Limb (tissue), 2 donors: ENCODE measurements around the gene CDADC1.

Experiments
- DNase-seq, 2 donors: peaks; one replicate each; pipeline ENCODE4 v3.0.0-alpha.2; 2016; ENCODE audit errors: extremely low spot score in 2 of 2

CDADC1 gene

DNA sequence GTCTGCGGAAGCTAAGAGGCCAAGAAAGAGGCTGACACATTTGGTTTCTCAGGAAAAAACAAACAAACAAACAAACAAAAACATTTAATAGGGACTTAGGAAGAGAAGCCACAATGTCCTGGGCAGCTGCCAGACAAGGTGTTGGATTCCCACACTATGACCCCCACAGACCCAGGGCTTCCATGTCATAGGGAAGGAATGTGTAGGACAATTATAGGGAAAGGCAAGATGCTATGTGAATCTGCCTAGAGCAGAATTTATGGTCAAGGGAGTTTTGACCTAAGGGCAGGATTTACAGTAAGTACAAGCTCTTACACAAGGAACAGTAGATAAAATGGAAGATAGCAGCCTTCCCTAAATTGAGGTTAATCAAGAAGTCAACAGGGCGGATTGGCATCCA is 9.1 kb upstream of the CDADC1 start:
- DNase-seq: no peak

GRCh38 chr13:49240017-49240416 is 7.7 kb upstream of the CDADC1 start:
- DNase-seq: no peak

DNA sequence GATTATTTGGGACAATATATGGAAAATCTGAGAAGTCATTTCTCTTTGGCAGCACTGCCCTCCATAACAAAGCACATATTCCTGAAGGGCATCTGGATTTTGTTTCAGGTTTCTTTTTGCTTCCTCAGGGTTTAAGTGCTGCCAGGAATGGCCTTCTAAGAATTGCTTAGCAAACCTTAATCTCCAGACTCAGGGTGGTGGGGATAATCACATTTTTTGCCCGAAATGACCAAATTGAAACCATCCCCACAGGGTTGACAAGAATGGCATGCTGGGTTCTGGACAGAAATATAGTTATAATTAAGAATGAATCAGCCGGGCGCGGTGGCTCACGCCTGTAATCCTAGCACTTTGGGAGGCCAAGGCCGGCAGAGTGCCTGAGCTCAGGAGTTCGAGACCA is 6.4 kb upstream of the CDADC1 start:
- DNase-seq: no peak

- DNase-seq: no peak
Observed at GRCh38 chr13:49245101-49245500, 2.6 kb upstream of the CDADC1 start.

DNA sequence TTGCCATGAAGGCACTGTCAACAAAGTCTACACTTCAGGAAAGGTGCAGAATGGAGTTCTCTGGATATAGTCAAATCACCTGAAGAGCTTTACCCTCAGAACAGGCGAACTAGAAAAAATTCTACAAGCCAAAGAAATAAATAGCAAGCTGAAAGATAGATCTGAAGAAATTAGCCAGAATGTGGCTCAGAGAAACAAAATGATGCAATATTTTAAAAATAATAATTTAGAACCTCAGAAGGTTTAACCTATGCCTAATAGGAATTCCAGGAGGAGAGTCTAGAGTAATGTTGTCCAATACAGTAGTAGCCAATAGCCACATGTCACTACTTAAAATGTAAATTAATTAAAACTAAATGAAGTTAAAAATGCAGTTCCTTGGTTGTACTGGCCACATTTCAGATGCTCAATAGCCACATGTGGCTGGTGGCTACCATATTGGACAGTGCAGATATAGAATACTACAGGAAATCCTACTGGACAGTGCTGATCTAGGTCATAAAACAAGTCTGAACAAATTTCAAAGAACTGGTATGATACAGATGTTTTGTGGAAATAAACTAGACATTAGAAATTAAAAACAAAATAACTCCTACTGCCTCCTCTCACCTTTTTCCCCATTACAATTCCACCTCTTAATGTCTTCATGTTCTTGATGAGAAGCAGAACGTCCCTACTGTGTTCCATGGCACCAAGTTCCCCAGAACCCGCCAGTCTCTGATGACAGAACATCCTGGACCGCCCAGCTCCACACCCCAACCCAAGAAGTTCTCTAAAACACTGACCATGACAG is 679 bp upstream of the CDADC1 start:
- no peak for DNase-seq

DNA sequence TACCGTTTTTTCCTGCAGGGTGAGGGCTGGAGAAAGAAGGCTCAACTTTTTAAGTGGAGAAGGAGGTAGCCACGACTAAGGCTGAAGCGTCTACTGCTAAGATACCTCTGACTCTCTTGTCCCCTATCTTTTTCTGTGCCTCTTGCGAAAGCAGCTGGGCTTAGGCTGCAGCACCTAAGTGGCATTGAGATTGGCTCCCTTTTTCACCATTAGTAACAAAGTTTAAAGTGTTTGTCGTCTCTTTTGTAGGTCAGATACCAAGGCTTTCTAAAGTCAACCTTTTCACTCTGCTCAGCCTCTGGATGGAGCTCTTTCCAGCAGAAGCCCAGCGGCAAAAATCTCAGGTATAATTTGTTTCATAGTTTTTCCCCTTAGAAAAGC is 887 bp downstream of the CDADC1 start:
- DNase-seq: no peak

DNA sequence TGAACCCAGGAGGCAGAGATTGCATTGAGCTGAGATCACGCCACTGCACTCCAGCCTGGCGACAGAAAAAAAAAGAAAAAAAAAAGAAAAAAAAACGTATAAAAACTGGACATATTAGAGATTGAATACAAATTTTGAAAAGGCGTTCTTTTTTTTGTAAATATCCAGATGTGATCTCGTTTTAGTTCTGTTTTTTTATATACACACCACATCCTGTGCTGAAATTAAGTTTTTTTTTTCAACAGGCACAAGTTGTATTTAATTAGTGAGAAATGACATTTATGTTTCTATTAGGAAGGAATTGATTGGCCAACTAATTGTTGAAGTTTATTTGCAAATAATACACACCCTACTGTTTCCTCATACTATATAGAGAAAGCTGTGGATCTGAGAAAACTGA is 3.6 kb downstream of the CDADC1 start:
- no peak for DNase-seq

DNA sequence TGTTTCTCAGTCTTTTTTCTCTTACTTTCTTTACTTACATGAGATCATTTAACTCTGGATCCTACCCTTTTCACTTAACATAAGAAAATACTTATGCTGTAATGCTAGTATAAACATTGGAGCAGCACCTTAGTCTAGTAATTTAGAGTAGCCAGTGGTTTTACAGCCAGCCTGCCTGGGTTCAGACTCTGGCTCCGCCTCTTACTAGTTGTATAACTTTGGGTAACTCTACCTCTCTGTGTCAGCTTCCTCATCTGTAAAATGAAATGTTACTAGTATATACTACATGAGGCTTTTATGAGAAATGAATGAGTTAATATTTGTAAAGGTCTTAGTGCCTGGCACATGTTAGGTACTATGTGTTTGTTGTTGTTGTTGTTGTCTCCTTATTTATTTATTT is 5.6 kb downstream of the CDADC1 start:
- no peak for DNase-seq

GRCh38 chr13:49254007-49254406 is 6.3 kb downstream of the CDADC1 start:
- no peak for DNase-seq

GRCh38 chr13:49256841-49257240 is 9.1 kb downstream of the CDADC1 start:
- no peak for DNase-seq

- no peak for DNase-seq
Observed at GRCh38 chr13:49258089-49258796, 10.5 kb downstream of the CDADC1 start.

GRCh38 chr13:49259586-49259985 is 11.9 kb downstream of the CDADC1 start:
- DNase-seq: no peak

- DNase-seq: no peak
Observed at GRCh38 chr13:49262634-49263033, 14.9 kb downstream of the CDADC1 start.

DNA sequence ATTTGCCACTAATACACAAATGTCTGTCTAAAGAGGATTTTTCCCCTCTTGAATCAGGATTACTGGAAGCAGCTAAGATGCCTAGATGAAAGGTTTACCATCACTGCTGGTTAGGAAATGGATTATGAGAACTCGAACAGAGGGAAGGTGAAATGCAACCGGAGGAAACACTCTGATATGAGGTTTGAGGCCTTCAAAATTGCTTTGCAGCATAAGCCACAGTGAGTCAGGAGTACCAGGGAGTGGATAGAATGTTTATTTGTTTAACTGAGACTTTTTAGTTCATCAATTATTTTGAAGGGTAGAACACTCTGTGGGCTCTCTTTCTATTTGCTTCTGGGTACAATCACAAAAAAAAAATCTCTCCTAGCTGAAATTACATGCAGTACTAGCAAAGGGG is 18.1 kb downstream of the CDADC1 start:
- no peak for DNase-seq

- no peak for DNase-seq
Observed at GRCh38 chr13:49271264-49271663, 23.5 kb downstream of the CDADC1 start.

- DNase-seq: no peak
Observed at GRCh38 chr13:49272296-49272695, 24.6 kb downstream of the CDADC1 start.

DNA sequence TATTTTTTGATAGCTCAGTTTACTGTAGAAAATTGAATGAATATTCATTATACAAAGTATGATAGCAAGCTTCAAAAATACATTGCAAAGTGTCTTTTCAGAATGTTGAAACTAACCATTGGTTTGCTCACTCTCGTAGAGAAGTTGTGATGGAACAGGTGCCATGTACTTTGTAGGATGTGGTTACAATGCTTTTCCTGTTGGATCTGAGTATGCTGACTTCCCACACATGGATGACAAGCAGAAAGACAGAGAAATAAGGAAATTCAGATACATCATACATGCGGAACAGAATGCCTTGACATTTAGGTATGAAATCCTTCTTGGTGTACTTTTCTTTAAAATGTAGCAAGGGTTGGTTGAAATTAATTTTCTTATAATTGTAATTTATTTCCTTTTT is 30.5 kb downstream of the CDADC1 start:
- DNase-seq: no peak

DNA sequence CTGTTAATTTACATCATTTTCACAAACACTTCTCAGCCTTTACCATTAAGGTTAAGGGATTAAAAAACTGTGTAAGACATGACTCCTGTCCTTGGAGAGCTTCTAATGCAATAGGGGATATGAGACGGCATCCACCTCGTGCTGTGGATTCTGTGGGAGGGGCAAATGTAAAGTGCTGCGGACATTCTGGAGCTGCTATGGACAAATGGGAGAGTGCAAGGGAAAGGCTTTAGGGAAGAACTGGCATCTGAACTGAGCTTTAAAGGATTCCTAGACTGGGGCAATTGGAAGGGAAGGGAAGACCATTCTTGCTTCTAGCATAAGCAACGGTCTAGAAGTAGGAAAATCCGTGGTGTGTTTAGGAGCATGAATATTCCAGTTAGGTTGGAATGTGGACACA is 31.4 kb downstream of the CDADC1 start:
- no peak for DNase-seq

DNA sequence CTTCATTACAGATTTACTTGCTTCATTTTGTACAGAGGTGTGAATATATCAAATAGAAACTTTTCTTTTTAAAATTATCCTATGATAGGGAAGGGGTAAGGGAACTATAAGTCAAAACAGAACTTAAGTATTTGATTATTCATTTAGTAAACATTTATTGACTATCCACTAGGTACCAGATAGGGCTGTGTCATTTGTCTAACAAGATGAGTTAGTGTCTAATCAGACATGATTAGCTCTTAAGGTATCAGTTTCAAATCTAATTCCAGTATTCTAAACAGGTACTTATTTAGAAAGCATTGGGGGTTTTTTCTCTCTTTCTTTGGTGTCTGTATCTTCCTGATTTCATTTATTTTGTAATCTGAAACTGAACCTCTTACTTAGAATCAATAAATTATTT is 32.2 kb downstream of the CDADC1 start:
- DNase-seq: no peak

GRCh38 chr13:49287995-49288394 is 40.3 kb downstream of the CDADC1 start:
- DNase-seq: no peak

GRCh38 chr13:49288458-49288857 is 40.7 kb downstream of the CDADC1 start:
- DNase-seq: no peak

- peak; percentile 45 to 80 for DNase-seq
Observed at GRCh38 chr13:49292742-49293486, 45.2 kb downstream of the CDADC1 start.
